GM23338 (cell line): ENCODE results near the gene PKM. TPM values are rescaled to one million over a fixed set of nuclear protein-coding genes. Genes with fewer than 3 reads are reported as not detected.

Experiments
- ATAC-seq: fragments of 200-7000 bp; cut with Tn5 transposase; 3 replicates; pipeline ENCODE4 v1.9.1; 2020
- DNase-seq: peaks from one replicate; pipeline ENCODE4 v3.0.0-alpha.2; 2015; ENCODE audit warnings: low spot score
- H2AFZ ChIP-seq: fragments of 200-600 bp; sonication (generic); 2 replicates; pipeline ENCODE4 v1.8.0; 2016; ENCODE audit warnings: antibody characterized with exemption, mild to moderate bottlenecking, moderate library complexity
- H3F3A ChIP-seq: fragments of 200-600 bp; sonication (generic); replicated peaks from 2 replicates; pipeline ENCODE4 v1.8.0; 2017; ENCODE audit warnings: antibody characterized with exemption, mixed run types, low read depth
- H3K27ac ChIP-seq: fragments of 200-600 bp; sonication (generic); 2 replicates; pipeline ENCODE4 v1.6.1; 2016; ENCODE audit warnings: low read depth
- H3K27me3 ChIP-seq: fragments of 200-600 bp; sonication (generic); 2 replicates; pipeline ENCODE4 v1.8.0; 2016; ENCODE audit warnings: mild to moderate bottlenecking, mixed run types, moderate library complexity; ENCODE audit not compliant: insufficient read depth
- H3K36me3 ChIP-seq: fragments of 200-600 bp; sonication (generic); 2 replicates; pipeline ENCODE4 v1.8.0; 2016; ENCODE audit warnings: mild to moderate bottlenecking; ENCODE audit not compliant: insufficient read depth
- H3K4me1 ChIP-seq: fragments of 200-600 bp; sonication (generic); 2 replicates; pipeline ENCODE4 v1.8.0; 2016; ENCODE audit warnings: mild to moderate bottlenecking, moderate library complexity; ENCODE audit not compliant: insufficient read depth
- H3K4me2 ChIP-seq: fragments of 200-600 bp; sonication (generic); 2 replicates; pipeline ENCODE4 v1.7.1; 2017; ENCODE audit warnings: mixed run types
- H3K4me3 ChIP-seq: fragments of 200-600 bp; sonication (generic); 2 replicates; pipeline ENCODE4 v1.6.1; 2016; ENCODE audit warnings: mixed run types
- H3K79me2 ChIP-seq: fragments of 200-600 bp; sonication (generic); replicated peaks from 2 replicates; pipeline ENCODE4 v1.8.0; 2017; ENCODE audit warnings: mild to moderate bottlenecking; ENCODE audit not compliant: insufficient read depth
- H3K9me2 ChIP-seq: fragments of 200-600 bp; sonication (generic); 2 replicates; pipeline ENCODE4 v1.8.0; 2017; ENCODE audit not compliant: insufficient read depth
- H4K20me1 ChIP-seq: fragments of 200-600 bp; sonication (generic); replicated peaks from 2 replicates; pipeline ENCODE4 v1.8.0; 2017; ENCODE audit warnings: mild to moderate bottlenecking; ENCODE audit not compliant: insufficient read depth
- H3K27ac Mint-ChIP-seq: 2 replicates; pipeline ENCODE4 v1.8.0; 2020; ENCODE audit warnings: inconsistent platforms, mild to moderate bottlenecking, moderate library complexity, mixed read lengths
- H3K27me3 Mint-ChIP-seq: 3 replicates; pipeline ENCODE4 v1.8.0; 2022; ENCODE audit warnings: low read depth, mild to moderate bottlenecking, moderate library complexity, mixed read lengths, inconsistent platforms; ENCODE audit not compliant: insufficient read depth, poor library complexity
- H3K36me3 Mint-ChIP-seq: 3 replicates; pipeline ENCODE4 v1.8.0; 2021; ENCODE audit warnings: low read depth, mild to moderate bottlenecking, inconsistent platforms, moderate library complexity, mixed read lengths
- H3K4me1 Mint-ChIP-seq: 3 replicates; pipeline ENCODE4 v1.8.0; 2020; ENCODE audit warnings: mild to moderate bottlenecking, inconsistent platforms, mixed read lengths
- H3K4me3 Mint-ChIP-seq: 3 replicates; pipeline ENCODE4 v1.8.0; 2021; ENCODE audit warnings: moderate library complexity, mild to moderate bottlenecking, inconsistent platforms, mixed read lengths
- H3K9me3 Mint-ChIP-seq: 3 replicates; pipeline ENCODE4 v1.8.0; 2020; ENCODE audit warnings: moderate library complexity, mild to moderate bottlenecking, inconsistent platforms, mixed read lengths
- CREB1 ChIP-seq: fragments of 250-450 bp; sonication (Bioruptor Pico); IDR thresholded peaks from 2 replicates; pipeline ENCODE4 v1.5.0; 2020; ENCODE audit warnings: low read depth, mild to moderate bottlenecking, moderate library complexity
- ETS1 ChIP-seq: IDR thresholded peaks from 2 replicates; pipeline ENCODE4 v1.6.1; 2016; ENCODE audit warnings: antibody characterized with exemption
- EZH2 ChIP-seq: fragments of 200-600 bp; sonication (generic); IDR thresholded peaks from one replicate; pipeline ENCODE4 v1.8.0; 2017; ENCODE audit warnings: antibody characterized with exemption, mild to moderate bottlenecking, low read depth; ENCODE audit not compliant: unreplicated experiment
- EZH2phosphoT487 ChIP-seq: fragments of 200-600 bp; sonication (generic); IDR thresholded peaks from one replicate; pipeline ENCODE4 v1.8.1; 2018; ENCODE audit warnings: antibody characterized with exemption; ENCODE audit not compliant: unreplicated experiment
- JUNB ChIP-seq: IDR thresholded peaks from one replicate; pipeline ENCODE4 v1.6.1; 2016; ENCODE audit warnings: antibody characterized with exemption; ENCODE audit not compliant: unreplicated experiment
- NANOG ChIP-seq: IDR thresholded peaks from 2 replicates; pipeline ENCODE4 v1.6.1; 2016; ENCODE audit warnings: antibody characterized with exemption, borderline replicate concordance
- POLR2AphosphoS5 ChIP-seq: IDR thresholded peaks from 2 replicates; pipeline ENCODE4 v1.6.1; 2016; ENCODE audit warnings: antibody characterized with exemption, low read depth
- REST ChIP-seq: IDR thresholded peaks from one replicate; pipeline ENCODE4 v1.6.1; 2018; ENCODE audit warnings: antibody characterized with exemption; ENCODE audit not compliant: unreplicated experiment
- STAT1 ChIP-seq: IDR thresholded peaks from one replicate; pipeline ENCODE4 v1.6.1; 2016; ENCODE audit warnings: antibody characterized with exemption; ENCODE audit not compliant: unreplicated experiment
- ZNF114 ChIP-seq: fragments of 250-450 bp; sonication (Bioruptor Pico); IDR thresholded peaks from 2 replicates; pipeline ENCODE4 v1.5.0; 2020; ENCODE audit warnings: mild to moderate bottlenecking, moderate library complexity
- ZNF331 ChIP-seq: fragments of 250-450 bp; sonication (Bioruptor Pico); IDR thresholded peaks from 2 replicates; pipeline ENCODE4 v1.5.0; 2020; ENCODE audit warnings: low read depth, mild to moderate bottlenecking, moderate library complexity
- ZNF462 ChIP-seq: fragments of 250-450 bp; sonication (Bioruptor Pico); IDR thresholded peaks from 2 replicates; pipeline ENCODE4 v1.5.0; 2020; ENCODE audit warnings: mild to moderate bottlenecking, moderate library complexity
- polyA plus RNA-seq: library from polyadenylated mRNA; unstranded; fragments of >200 nt; fragmentation: Nextera tagmentation; extraction: Ambion mirVana; gene quantifications from 2 replicates; pipeline ENCODE4 v1.2.1, GENCODE V29; 2016
- total RNA-seq: library from RNA; depleted of rRNA; stranded (reverse); fragments of >200 nt; shearing (Covaris generic); gene quantifications from 2 replicates; pipeline ENCODE4 v1.2.3, GENCODE V29; 2014
- TF ChIP-seq, protein P1 (sequence below), 2 experiments: fragments of 200-600 bp in 1 of 2; sonication (generic) in 1 of 2; conservative IDR thresholded peaks; 2 replicates each; pipeline versions ENCODE4 v1.5.1 to v1.6.1; 2016 to 2017; ENCODE audit warnings: antibody characterized with exemption in 2 of 2, low read depth in 2 of 2, mild to moderate bottlenecking in 2 of 2, moderate library complexity in 1 of 2

PKM gene
- total and polyA plus RNA-seq, 2 experiments from 2014 or later, result 432 to 1,137 TPM

DNA sequence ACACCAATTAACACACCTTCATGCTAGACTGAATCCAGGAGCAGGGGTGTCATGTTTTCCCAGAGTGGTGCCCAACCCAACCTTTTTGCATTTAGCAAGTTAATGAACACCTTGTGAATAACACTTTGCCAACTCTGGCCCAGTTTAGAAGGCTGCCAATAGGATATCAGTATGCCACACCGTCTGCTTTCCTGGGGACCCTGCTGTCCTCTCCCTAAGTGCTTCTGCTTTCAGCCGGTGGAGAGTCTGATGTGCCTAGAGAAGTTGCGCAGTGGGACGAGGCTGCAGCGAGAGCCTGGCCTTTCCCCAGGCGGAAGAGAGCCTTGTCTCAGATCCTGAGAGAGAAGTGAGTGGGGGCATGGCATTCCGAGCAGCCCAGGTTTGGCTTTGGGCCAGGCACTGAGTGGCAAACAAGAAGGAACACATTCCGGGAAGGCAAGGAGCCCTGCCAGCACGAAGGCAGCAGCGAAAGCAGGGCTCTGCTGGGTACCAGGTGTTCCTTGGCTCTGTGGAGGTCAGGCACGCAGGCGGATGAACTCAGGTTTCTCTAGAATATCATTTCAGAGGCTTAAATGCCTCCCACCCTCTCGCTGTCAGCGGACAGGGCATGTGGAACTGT lies 75.9 kb downstream of the PKM start:
- Mint-ChIP-seq H3K4me3 (peak overlapping the region; percentile 56; the same call in 1 of the 3 replicates), H3K9me3 (no peaks in the 10 kb centered on the region), H3K27ac (no peak overlapping the region), H3K36me3 (no peaks in the 10 kb centered on the region), H3K27me3 (peaks cover 12% of the 10 kb centered on the region), H3K4me1 (peaks cover 10% of the 10 kb centered on the region; the same call in 2 of the 3 replicates)
- H3K79me2 ChIP-seq, result no peaks in the 10 kb centered on the region
- peak overlapping the region; percentile 97 for H2AFZ ChIP-seq
- H3K4me1 ChIP-seq, result peaks cover 7% of the 10 kb centered on the region
- no peaks in the 10 kb centered on the region for H3F3A ChIP-seq
- ATAC-seq (peak; percentile 64), DNase-seq (peak; percentile 36)
- H3K9me2 ChIP-seq, result no peaks in the 10 kb centered on the region
- no peaks in the 10 kb centered on the region for H3K27me3 ChIP-seq
- TF ChIP-seq ZNF114 (CRISPR knock-in tag), result no peak
- TF ChIP-seq POLR2AphosphoS5, result no peak
- no peak for TF ChIP-seq CREB1
- TF ChIP-seq REST, result no peak
- no peak for TF ChIP-seq EZH2phosphoT487
- TF ChIP-seq STAT1, result no peak
- TF ChIP-seq EZH2, result no peak
- TF ChIP-seq ZNF331 (CRISPR knock-in tag), result no peak
- TF ChIP-seq, protein P1, sequence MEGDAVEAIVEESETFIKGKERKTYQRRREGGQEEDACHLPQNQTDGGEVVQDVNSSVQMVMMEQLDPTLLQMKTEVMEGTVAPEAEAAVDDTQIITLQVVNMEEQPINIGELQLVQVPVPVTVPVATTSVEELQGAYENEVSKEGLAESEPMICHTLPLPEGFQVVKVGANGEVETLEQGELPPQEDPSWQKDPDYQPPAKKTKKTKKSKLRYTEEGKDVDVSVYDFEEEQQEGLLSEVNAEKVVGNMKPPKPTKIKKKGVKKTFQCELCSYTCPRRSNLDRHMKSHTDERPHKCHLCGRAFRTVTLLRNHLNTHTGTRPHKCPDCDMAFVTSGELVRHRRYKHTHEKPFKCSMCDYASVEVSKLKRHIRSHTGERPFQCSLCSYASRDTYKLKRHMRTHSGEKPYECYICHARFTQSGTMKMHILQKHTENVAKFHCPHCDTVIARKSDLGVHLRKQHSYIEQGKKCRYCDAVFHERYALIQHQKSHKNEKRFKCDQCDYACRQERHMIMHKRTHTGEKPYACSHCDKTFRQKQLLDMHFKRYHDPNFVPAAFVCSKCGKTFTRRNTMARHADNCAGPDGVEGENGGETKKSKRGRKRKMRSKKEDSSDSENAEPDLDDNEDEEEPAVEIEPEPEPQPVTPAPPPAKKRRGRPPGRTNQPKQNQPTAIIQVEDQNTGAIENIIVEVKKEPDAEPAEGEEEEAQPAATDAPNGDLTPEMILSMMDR (conservative IDR thresholded peaks at IDR 0.05; ENCODE audit: low read depth in 2 of 2), result no peak
- TF ChIP-seq JUNB, result no peak
- no peak for TF ChIP-seq ZNF462 (CRISPR knock-in tag)
- TF ChIP-seq ETS1, result no peak
- no peak for TF ChIP-seq NANOG
- no peak overlapping the region for H3K27ac ChIP-seq
- H3K36me3 ChIP-seq, result no peaks in the 10 kb centered on the region
- H4K20me1 ChIP-seq, result no peaks in the 10 kb centered on the region; the same call in 1 of the 2 replicates
- peak overlapping the region; percentile 67; the same call in 1 of the 2 replicates for H3K4me2 ChIP-seq
- peak overlapping the region; percentile 44; the same call in 1 of the 2 replicates for H3K4me3 ChIP-seq
